Activated T-helper 1 cell treated with anti-CD3 and anti-CD28 coated beads, Interleukin-2, amount 50 U/mL, for 16 hours (primary cell): ENCODE data around the gene KLRK1.
"Not testable (repeated sequence)": the region's sequence is repeated elsewhere in the genome, so short reads cannot be mapped to it uniquely, and the experiment has no call there.

Source experiments
- DNase-seq, 2 donors: peaks; one replicate each; pipeline ENCODE4 v3.0.0-alpha.2; 2020; ENCODE audit warnings: low read depth in 1 of 2, low spot score in 1 of 2

The KLRK1 gene

GRCh38 chr12:10388624-10389413 is 1.0 kb downstream of the KLRK1 start:
- DNase-seq, result no peak

GRCh38 chr12:10387498-10387897 is 2.3 kb downstream of the KLRK1 start:
- not testable (repeated sequence) for DNase-seq

- no peak for DNase-seq
Observed at GRCh38 chr12:10386857-10387256, 3.0 kb downstream of the KLRK1 start.

GRCh38 chr12:10385166-10385613 is 4.7 kb downstream of the KLRK1 start:
- no peak for DNase-seq

- DNase-seq, result no peak
Observed at GRCh38 chr12:10384191-10384590, 5.7 kb downstream of the KLRK1 start.

GRCh38 chr12:10381928-10382628 is 7.8 kb downstream of the KLRK1 start:
- DNase-seq, result no peak

- DNase-seq, result not testable (repeated sequence)
Observed at GRCh38 chr12:10378737-10379136, 11.1 kb downstream of the KLRK1 start.

- DNase-seq, result no peak
Observed at GRCh38 chr12:10374624-10375018, 15.2 kb downstream of the KLRK1 start.

- no peak for DNase-seq
Observed at GRCh38 chr12:10372559-10372958, 17.3 kb downstream of the KLRK1 start.

- not testable (repeated sequence) for DNase-seq
Observed at GRCh38 chr12:10371893-10372535, 17.8 kb downstream of the KLRK1 start.

GRCh38 chr12:10369557-10370415 is 20.1 kb downstream of the KLRK1 start:
- DNase-seq, result no peak

- no peak for DNase-seq
Observed at GRCh38 chr12:10368206-10369171, 21.4 kb downstream of the KLRK1 start.

GRCh38 chr12:10367714-10368113 is 22.1 kb downstream of the KLRK1 start:
- DNase-seq, result not testable (repeated sequence)

GRCh38 chr12:10366875-10367274 is 23.0 kb downstream of the KLRK1 start:
- no peak for DNase-seq

GRCh38 chr12:10365696-10366405 is 24.0 kb downstream of the KLRK1 start:
- no peak for DNase-seq

- DNase-seq, result no peak
Observed at GRCh38 chr12:10364815-10365622, 24.8 kb downstream of the KLRK1 start.

GRCh38 chr12:10363914-10364814 is 25.7 kb downstream of the KLRK1 start:
- no peak for DNase-seq

- no peak for DNase-seq
Observed at GRCh38 chr12:10363658-10363913, 26.3 kb downstream of the KLRK1 start.
